ENCODE data around the gene SIL1.
"Not testable (repeated sequence)": the region's sequence is repeated elsewhere in the genome, so short reads cannot be mapped to it uniquely, and the experiment has no call there.

SIL1 gene

DNA sequence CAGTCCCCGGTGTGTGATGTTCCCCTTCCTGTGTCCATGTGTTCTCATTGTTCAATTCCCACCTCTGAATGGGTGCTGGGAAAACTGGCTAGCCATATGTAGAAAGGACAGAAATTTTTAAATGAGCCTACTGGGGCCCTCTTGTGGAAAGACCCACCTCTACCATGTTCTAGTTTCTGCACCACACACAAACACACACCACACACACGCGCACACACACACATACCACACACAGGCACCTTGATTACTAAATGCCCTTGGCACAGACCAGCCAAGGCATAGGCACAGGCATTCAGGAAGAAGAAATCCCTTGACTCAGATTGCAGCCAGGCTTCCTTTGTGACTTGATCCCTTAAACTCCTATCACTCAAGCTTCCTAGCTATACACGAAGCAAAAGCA is 60.5 kb downstream of the SIL1 start:
- peak; percentile 83 for DNase-seq

DNA sequence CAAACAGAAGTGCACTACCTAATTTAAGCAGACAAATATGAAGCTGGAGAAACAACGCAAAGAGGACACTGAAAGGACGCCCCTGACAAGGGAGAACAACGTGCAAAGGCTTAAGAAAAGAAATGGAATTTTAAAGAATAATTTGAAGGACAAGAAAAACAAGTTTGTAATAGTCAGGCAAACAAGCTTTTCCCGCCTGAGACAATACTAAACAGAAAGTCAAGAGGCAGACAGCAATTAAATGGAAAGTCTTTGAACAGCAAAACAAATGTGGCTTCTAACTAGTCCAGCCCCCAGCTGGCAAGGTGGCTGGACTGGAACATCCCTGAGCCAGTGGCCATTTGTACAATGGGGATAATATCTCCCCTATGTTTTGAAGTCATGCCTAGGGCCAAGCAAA is 63.3 kb downstream of the SIL1 start:
- DNase-seq, result no peak

- DNase-seq, result peak; percentile 92
These were observed 64.9 kb downstream of the SIL1 start for GRCh38 chr5:139133282-139133681.

DNA sequence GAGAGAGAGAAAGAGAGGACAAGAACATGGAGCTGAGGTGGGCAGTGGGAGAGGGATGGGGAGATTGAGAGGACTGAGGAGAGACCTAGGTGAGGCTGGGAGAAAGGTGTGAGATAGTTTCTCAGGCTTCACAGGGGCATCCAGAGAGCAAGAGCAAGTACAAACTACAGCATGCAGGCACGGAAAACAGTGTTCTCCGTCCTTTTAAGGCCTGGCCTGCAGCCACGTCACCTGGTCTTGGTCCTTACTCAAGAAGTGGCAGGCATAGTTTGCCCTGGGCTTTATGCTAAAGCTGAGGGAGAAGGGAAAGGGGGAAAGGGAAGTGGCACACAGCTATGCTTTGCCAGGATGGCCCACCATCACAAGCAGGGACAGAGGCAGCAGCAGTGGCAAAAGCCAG is 65.7 kb downstream of the SIL1 start:
- DNase-seq, result no peak

- DNase-seq, result peak; percentile 34
These were observed 66.2 kb downstream of the SIL1 start for GRCh38 chr5:139131921-139132432.

- DNase-seq, result peak; percentile 34
These were observed 66.7 kb downstream of the SIL1 start for GRCh38 chr5:139131465-139131864.

DNA sequence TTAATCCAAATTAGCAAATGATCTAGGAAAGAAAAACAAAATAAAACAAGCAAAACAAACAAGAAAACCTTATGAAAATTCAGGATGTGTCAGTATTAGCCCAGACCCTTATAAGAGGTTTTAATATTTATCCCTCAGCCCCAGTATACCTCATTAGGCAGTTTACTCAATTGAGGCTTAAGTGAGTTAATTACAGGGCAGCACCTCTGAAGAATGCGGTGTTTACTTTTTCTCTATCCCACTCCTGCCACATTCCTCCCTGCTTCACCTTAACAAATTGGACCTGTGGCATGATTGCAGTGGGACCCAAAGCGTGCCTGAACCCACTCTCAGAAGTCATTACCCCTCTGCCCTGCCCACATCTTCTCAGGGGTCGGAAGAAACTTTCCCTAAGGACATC is 67.1 kb downstream of the SIL1 start:
- peak; percentile 24 for DNase-seq

GRCh38 chr5:139130214-139130613 is 68.0 kb downstream of the SIL1 start:
- no peak for DNase-seq

- no peak for DNase-seq
These were observed 71.5 kb downstream of the SIL1 start for GRCh38 chr5:139126711-139127111.

- no peak for DNase-seq
These were observed 72.2 kb downstream of the SIL1 start for GRCh38 chr5:139125991-139126390.

GRCh38 chr5:139124774-139125520 is 73.2 kb downstream of the SIL1 start:
- no peak for DNase-seq

- DNase-seq, result no peak
These were observed 77.0 kb downstream of the SIL1 start for GRCh38 chr5:139121120-139121519.

DNA sequence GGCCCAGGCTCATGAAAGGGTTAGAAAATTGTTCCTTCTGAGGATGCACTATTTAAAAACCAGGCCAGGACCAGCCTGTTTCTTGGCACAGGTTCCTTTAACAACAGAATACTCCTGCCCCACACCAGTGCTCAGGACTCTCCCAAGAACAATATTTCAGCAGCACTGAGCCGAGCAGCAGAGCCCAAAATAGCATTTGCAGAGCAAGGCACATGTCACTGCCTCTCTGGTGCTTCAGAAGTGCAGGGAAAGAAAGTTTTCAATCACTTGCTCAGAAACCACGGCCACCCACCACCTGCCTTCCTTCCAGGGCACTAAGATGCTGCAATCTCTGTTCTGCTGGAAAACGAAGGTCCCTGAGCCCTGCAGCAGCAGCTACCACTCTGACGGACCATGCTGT is 77.6 kb downstream of the SIL1 start:
- no peak for DNase-seq

DNA sequence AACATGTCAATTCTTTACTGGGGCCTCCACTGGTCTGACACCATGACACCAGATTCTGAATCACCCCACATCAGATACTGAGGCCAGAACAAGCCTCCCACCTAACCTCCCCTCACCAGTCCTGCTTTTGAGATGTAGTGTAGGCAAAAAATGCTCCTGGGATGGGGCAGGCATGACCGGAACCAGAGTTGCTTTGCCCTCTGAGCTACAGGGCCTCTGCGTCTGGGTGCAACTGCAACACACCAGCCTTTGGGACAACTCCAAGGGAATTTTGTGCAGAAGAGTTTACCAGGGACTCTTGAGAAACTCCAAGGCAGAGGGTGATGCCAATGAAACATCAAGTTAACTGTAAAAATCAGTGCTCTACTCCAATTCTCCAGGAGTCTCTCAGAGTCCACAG is 79.4 kb downstream of the SIL1 start:
- DNase-seq, result no peak

- no peak for DNase-seq
These were observed 80.8 kb downstream of the SIL1 start for GRCh38 chr5:139117342-139117884.

- DNase-seq, result no peak
These were observed 82.0 kb downstream of the SIL1 start for GRCh38 chr5:139116100-139116655.

GRCh38 chr5:139113892-139114291 is 84.3 kb downstream of the SIL1 start:
- no peak for DNase-seq

DNA sequence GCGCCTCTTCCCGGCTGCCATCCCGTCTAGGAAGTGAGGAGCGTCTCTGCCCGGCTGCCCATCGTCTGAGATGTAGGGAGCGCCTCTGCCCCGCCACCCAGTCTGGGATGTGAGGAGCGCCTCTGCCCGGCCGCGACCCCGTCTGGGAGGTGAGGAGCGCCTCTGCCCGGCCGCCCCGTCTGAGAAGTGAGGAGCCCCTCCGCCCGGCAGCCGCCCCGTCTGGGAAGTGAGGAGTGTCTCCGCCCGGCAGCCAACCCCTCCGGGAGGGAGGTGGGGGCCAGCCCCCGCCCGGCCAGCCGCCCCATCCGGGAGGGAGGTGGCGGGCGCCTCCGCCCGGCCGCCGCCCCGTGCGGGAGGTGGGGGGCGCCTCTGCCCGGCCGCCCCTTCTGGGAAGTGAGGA is 85.8 kb downstream of the SIL1 start:
- not testable (repeated sequence) for DNase-seq

GRCh38 chr5:139110526-139111168 is 87.5 kb downstream of the SIL1 start:
- peak; percentile 50 for DNase-seq

GRCh38 chr5:139108063-139108824 is 89.9 kb downstream of the SIL1 start:
- DNase-seq, result peak; percentile 61

GRCh38 chr5:139105621-139106071 is 92.5 kb downstream of the SIL1 start:
- DNase-seq, result peak; percentile 91

- peak; percentile 65 for DNase-seq
These were observed 93.4 kb downstream of the SIL1 start for GRCh38 chr5:139104577-139105276.

Data from NCI-H82 (cell line).